ENCODE data around the gene TROAP. TPM values are rescaled to one million over a fixed set of nuclear protein-coding genes. Genes with fewer than 3 reads are reported as not detected.
"Not testable (repeated sequence)": the region's sequence is repeated elsewhere in the genome, so short reads cannot be mapped to it uniquely, and the experiment has no call there.

TROAP gene
- polyA plus RNA-seq = 10 to 100 TPM; 14.0 to 23.6 TPM

DNA sequence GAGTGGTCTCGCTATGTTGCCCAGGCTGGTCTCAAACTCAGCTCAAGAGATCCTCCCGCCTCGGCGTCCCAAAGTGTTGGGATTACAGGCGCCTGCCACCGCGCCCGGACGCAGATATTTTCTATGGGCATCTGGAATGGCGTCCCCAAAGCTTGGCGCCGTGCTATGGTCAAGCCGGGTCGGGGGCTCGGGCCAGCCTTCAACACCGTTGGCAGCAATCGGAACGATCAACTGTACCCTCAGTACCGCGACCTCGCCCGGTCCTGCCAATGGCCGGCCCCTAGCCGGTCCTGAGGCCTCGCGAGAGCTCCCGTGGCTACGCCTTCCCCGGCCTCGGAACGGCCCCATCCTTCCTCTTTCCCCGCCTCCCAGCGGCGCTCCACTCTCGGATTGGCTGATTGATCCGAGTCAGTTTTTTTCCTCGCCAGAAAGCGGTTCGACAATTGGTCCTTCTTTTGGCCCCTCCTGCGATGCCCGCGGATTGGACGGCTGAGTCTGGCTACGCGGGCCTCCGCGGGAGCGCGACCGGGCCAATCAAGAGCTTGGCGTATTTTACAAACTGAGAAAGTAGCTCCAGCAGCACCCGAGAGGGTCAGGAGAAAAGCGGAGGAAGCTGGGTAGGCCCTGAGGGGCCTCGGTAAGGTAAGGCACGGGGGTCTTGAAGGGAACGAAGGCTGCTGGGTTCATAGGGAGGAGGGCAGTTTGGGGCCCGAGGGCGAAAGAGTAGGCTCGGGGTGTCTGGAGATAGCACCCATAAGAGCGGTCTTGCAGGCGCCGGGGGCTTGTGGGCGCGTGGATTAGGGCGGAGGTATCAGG, at the start of gene TROAP:
Gene TROAP (plus strand): TSS at position 548 of the 816 bp plus-strand sequence. CDS start 354 bp downstream, outside the sequence.
- peak within 1 kb of the TSS; percentile 74 to 75 for H3K4me3 ChIP-seq (ENCODE audit: low read depth in 1 of 2, low read length in 2 of 2)
- no peaks in the 10 kb centered on the region for H3K9me3 ChIP-seq (ENCODE audit: control insufficient read depth in 2 of 2, insufficient read depth in 1 of 2, low read depth in 1 of 2, low read length in 1 of 2)
- WGBS, 2 donors = 0 to 1% methylated on average over 65 of the region's 65 CpGs
- peaks cover 0 to 6% of the 10 kb centered on the region in 2 donors for H3K4me1 ChIP-seq (ENCODE audit: control insufficient read depth in 2 of 2, insufficient read depth in 2 of 2, low read length in 1 of 2)
- H3K36me3 ChIP-seq (ENCODE audit: control insufficient read depth in 2 of 2, insufficient read depth in 2 of 2, low read length in 1 of 2) = no peaks in the 10 kb centered on the region
- peak within 1 kb of the TSS; percentile 48 to 85 for H3K27ac ChIP-seq (ENCODE audit: low read depth in 2 of 2, low read length in 1 of 2)
- no peaks in the 10 kb centered on the region for H3K27me3 ChIP-seq (ENCODE audit: control insufficient read depth in 1 of 2, insufficient read depth in 2 of 2, low read length in 2 of 2)

- H3K27me3 ChIP-seq (ENCODE audit: control insufficient read depth in 1 of 2, insufficient read depth in 2 of 2, low read length in 2 of 2) = no peaks in the 10 kb centered on the region
- WGBS, 2 donors = 90 to 93% methylated on average over 6 of the region's 6 CpGs
- peaks cover 4 to 21% of the 10 kb centered on the region in 2 donors for H3K36me3 ChIP-seq (ENCODE audit: control insufficient read depth in 2 of 2, insufficient read depth in 2 of 2, low read length in 1 of 2)
- H3K4me3 ChIP-seq (ENCODE audit: low read depth in 1 of 2, low read length in 2 of 2) = no peak overlapping the region
- no peak overlapping the region for H3K27ac ChIP-seq (ENCODE audit: low read depth in 2 of 2, low read length in 1 of 2)
- H3K9me3 ChIP-seq (ENCODE audit: control insufficient read depth in 2 of 2, insufficient read depth in 1 of 2, low read depth in 1 of 2, low read length in 1 of 2) = no peaks in the 10 kb centered on the region
- H3K4me1 ChIP-seq (ENCODE audit: control insufficient read depth in 2 of 2, insufficient read depth in 2 of 2, low read length in 1 of 2) = peaks cover 0 to 7% of the 10 kb centered on the region in 2 donors
Observed at GRCh38 chr12:49273726-49274395, 49.2 kb upstream of the TROAP start.

GRCh38 chr12:49274396-49275069, 48.5 kb upstream of the TROAP start:
- 71 to 77% methylated on average over 7 of the region's 7 CpGs for WGBS, 2 donors
- H3K4me1 ChIP-seq (ENCODE audit: control insufficient read depth in 2 of 2, insufficient read depth in 2 of 2, low read length in 1 of 2) = peaks cover 0 to 3% of the 10 kb centered on the region in 2 donors
- H3K9me3 ChIP-seq (ENCODE audit: control insufficient read depth in 2 of 2, insufficient read depth in 1 of 2, low read depth in 1 of 2, low read length in 1 of 2) = no peaks in the 10 kb centered on the region
- H3K36me3 ChIP-seq (ENCODE audit: control insufficient read depth in 2 of 2, insufficient read depth in 2 of 2, low read length in 1 of 2) = peaks cover 4 to 18% of the 10 kb centered on the region in 2 donors
- no peak overlapping the region for H3K4me3 ChIP-seq (ENCODE audit: low read depth in 1 of 2, low read length in 2 of 2)
- no peaks in the 10 kb centered on the region for H3K27me3 ChIP-seq (ENCODE audit: control insufficient read depth in 1 of 2, insufficient read depth in 2 of 2, low read length in 2 of 2)
- H3K27ac ChIP-seq (ENCODE audit: low read depth in 2 of 2, low read length in 1 of 2) = no peak overlapping the region

DNA sequence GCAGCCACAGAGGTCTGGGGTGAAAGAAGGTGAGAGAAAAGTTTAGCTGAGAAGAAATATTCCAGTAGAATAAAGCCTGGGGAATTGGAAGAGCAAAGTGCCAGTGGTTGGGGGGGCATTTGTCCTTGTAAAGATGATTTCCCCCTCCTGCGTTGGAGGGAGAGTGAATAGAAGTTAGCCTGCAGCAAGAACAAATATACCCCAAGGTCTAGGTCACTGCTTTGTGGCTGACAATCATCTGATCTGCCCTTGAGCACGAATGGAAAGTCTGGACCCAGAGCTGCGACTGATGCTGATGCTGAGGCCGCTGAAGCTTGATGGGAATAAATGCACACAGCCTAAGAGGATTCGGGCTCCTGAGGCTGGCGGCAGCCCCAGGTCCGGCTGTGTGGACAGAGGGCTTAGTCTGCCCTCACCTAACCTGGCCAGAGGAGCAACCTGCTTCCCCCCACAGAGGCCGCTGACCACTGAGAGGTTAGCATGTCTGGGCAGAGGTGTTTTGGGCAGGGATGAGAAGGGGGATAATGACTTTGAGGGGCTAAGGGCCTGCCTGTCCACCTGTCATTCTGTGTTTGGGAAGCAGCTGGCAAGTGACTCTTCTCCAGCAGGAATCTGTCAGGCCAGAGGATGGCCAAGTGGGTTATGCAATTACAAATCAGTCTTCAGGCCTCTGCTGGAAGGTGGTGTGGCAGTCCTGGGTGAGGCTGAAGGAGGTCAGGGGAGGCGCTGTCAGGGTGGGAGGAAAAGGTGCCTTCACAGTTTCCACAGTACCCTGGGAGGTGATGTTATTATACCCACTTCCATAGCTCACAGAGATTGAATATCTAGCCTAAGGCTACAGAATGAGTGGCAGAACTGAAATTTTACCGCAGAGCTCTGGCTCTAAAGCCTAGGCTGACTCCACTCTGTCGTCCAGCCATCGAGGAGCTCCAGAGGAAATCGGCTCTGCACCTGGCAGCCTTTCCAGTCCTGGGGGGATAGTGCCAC, 46.5 kb upstream of the TROAP start:
- WGBS, 2 donors = 76 to 77% methylated on average over 13 of the region's 13 CpGs
- Histone ChIP-seq H3K9me3 (ENCODE audit: control insufficient read depth in 2 of 2, insufficient read depth in 1 of 2, low read depth in 1 of 2, low read length in 1 of 2) (no peaks in the 10 kb centered on the region), H3K4me1 (ENCODE audit: control insufficient read depth in 2 of 2, insufficient read depth in 2 of 2, low read length in 1 of 2) (peaks cover 0 to 3% of the 10 kb centered on the region in 2 donors), H3K4me3 (ENCODE audit: low read depth in 1 of 2, low read length in 2 of 2) (no peak overlapping the region), H3K27me3 (ENCODE audit: control insufficient read depth in 1 of 2, insufficient read depth in 2 of 2, low read length in 2 of 2) (no peaks in the 10 kb centered on the region), H3K36me3 (ENCODE audit: control insufficient read depth in 2 of 2, insufficient read depth in 2 of 2, low read length in 1 of 2) (peaks cover 4 to 14% of the 10 kb centered on the region in 2 donors), H3K27ac (ENCODE audit: low read depth in 2 of 2, low read length in 1 of 2) (no peak overlapping the region)

DNA sequence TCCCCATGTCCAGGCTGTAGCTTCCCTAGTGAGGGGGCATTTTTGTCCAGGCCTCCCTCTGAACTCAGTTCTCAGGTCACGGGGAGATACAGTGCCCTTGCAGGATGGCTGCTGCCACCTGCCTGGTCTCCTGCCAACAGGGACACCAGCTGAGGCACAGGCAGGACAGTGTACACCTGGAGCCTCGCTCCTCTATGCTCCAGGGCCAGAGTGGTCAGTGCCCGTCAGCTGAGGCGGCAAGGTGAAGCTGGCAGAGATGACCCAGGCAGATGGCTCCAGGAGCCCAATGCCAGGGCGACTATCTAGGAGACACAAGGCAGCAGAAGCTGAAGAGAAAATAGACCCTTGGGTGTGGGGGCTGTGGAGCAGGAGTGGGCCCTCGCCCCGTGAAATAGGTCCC, 45.6 kb upstream of the TROAP start:
- peaks cover 0 to 3% of the 10 kb centered on the region in 2 donors for H3K4me1 ChIP-seq (ENCODE audit: control insufficient read depth in 2 of 2, insufficient read depth in 2 of 2, low read length in 1 of 2)
- 89 to 91% methylated on average over 7 of the region's 7 CpGs for WGBS, 2 donors
- H3K27ac ChIP-seq (ENCODE audit: low read depth in 2 of 2, low read length in 1 of 2) = no peak overlapping the region
- no peak overlapping the region for H3K4me3 ChIP-seq (ENCODE audit: low read depth in 1 of 2, low read length in 2 of 2)
- no peaks in the 10 kb centered on the region for H3K27me3 ChIP-seq (ENCODE audit: control insufficient read depth in 1 of 2, insufficient read depth in 2 of 2, low read length in 2 of 2)
- peaks cover 4 to 13% of the 10 kb centered on the region in 2 donors for H3K36me3 ChIP-seq (ENCODE audit: control insufficient read depth in 2 of 2, insufficient read depth in 2 of 2, low read length in 1 of 2)
- H3K9me3 ChIP-seq (ENCODE audit: control insufficient read depth in 2 of 2, insufficient read depth in 1 of 2, low read depth in 1 of 2, low read length in 1 of 2) = no peaks in the 10 kb centered on the region

DNA sequence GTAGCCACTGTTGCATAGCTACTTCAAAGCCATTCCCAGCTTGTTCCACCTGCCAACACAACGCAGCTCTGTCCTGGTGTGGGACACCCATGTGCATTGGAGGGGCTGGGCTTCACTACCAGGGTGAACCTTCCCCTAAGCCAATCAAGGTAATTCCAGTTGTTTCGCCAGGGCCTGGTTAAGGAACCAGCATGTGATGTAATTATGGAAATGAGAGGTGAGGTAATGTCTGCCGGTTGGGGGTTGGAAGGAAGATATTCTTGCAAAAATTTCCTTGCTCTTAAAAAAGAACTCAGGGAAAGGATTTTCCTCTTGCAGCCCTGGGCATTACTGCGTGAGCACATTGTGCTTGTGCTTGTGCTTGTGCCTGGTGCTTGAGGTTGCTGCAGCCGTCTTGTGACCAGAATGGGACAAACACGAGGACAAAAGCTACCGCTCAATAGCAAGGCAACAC, 43.3 kb upstream of the TROAP start:
- no peak overlapping the region for H3K27ac ChIP-seq (ENCODE audit: low read depth in 2 of 2, low read length in 1 of 2)
- H3K27me3 ChIP-seq (ENCODE audit: control insufficient read depth in 1 of 2, insufficient read depth in 2 of 2, low read length in 2 of 2) = peaks cover 0 to 1% of the 10 kb centered on the region in 2 donors
- peaks cover 0 to 3% of the 10 kb centered on the region in 2 donors for H3K4me1 ChIP-seq (ENCODE audit: control insufficient read depth in 2 of 2, insufficient read depth in 2 of 2, low read length in 1 of 2)
- WGBS, 2 donors = 64% methylated on average over 7 of the region's 7 CpGs
- H3K36me3 ChIP-seq (ENCODE audit: control insufficient read depth in 2 of 2, insufficient read depth in 2 of 2, low read length in 1 of 2) = peaks cover 0 to 2% of the 10 kb centered on the region in 2 donors
- no peak overlapping the region for H3K4me3 ChIP-seq (ENCODE audit: low read depth in 1 of 2, low read length in 2 of 2)
- H3K9me3 ChIP-seq (ENCODE audit: control insufficient read depth in 2 of 2, insufficient read depth in 1 of 2, low read depth in 1 of 2, low read length in 1 of 2) = no peaks in the 10 kb centered on the region

GRCh38 chr12:49280545-49280944, 42.5 kb upstream of the TROAP start:
- not testable (repeated sequence) for H3K27ac ChIP-seq (ENCODE audit: low read depth in 2 of 2, low read length in 1 of 2); H3K4me3 ChIP-seq (ENCODE audit: low read depth in 1 of 2, low read length in 2 of 2); H3K4me1 ChIP-seq (ENCODE audit: control insufficient read depth in 2 of 2, insufficient read depth in 2 of 2, low read length in 1 of 2); H3K9me3 ChIP-seq (ENCODE audit: control insufficient read depth in 2 of 2, insufficient read depth in 1 of 2, low read depth in 1 of 2, low read length in 1 of 2); H3K27me3 ChIP-seq (ENCODE audit: control insufficient read depth in 1 of 2, insufficient read depth in 2 of 2, low read length in 2 of 2); H3K36me3 ChIP-seq (ENCODE audit: control insufficient read depth in 2 of 2, insufficient read depth in 2 of 2, low read length in 1 of 2)
- 90 to 91% methylated on average over 6 of the region's 6 CpGs for WGBS, 2 donors

DNA sequence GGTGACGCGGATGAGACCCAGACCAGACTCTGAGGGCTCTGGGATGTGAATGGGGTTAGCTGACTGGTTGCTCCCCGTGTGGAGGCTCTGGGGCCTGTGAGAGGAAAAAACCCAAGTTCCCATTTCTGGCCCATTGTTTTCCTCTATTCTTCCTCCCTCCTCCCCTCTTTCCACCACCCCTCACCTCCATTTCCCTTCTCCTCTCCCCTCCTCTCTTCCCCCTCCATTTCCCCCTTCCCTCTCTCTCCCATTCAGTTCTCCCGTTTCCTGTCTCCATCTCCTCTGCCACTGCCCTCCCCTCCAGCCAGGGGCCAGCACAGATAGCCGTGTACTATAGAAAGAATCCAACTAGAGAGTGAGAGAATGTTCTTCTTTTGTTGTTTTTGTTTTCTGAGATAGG, 40.8 kb upstream of the TROAP start:
- Histone ChIP-seq H3K27ac (ENCODE audit: low read depth in 2 of 2, low read length in 1 of 2) (no peak overlapping the region), H3K27me3 (ENCODE audit: control insufficient read depth in 1 of 2, insufficient read depth in 2 of 2, low read length in 2 of 2) (peaks cover 0 to 3% of the 10 kb centered on the region in 2 donors)
- WGBS, 2 donors = 80 to 85% methylated on average over 5 of the region's 5 CpGs

More for the DNA sequence above, 40.8 kb upstream of the TROAP start:
- H3K4me3 ChIP-seq (ENCODE audit: low read depth in 1 of 2, low read length in 2 of 2) = no peak overlapping the region
- H3K36me3 ChIP-seq (ENCODE audit: control insufficient read depth in 2 of 2, insufficient read depth in 2 of 2, low read length in 1 of 2) = no peaks in the 10 kb centered on the region
- peaks cover 0 to 3% of the 10 kb centered on the region in 2 donors for H3K4me1 ChIP-seq (ENCODE audit: control insufficient read depth in 2 of 2, insufficient read depth in 2 of 2, low read length in 1 of 2)
- H3K9me3 ChIP-seq (ENCODE audit: control insufficient read depth in 2 of 2, insufficient read depth in 1 of 2, low read depth in 1 of 2, low read length in 1 of 2) = no peaks in the 10 kb centered on the region
